ENCODE results near the gene KIAA0513.

GRCh38 chr16:85003725-85004586 lies 23.6 kb upstream of the KIAA0513 start:
- TF ChIP-seq MAX (IDR thresholded peaks at IDR 0.05; ENCODE audit: low read depth, low read length) (no peak), POLR2A (IDR thresholded peaks at IDR 0.05; ENCODE audit: extremely low read depth, insufficient read length) (no peak), CTCF (IDR thresholded peaks at IDR 0.05; ENCODE audit: low read depth, low read length) (no peak)
